Natural killer cell (primary cell): ENCODE measurements around the gene BRME1. TPM values are rescaled to one million over a fixed set of nuclear protein-coding genes. Genes with fewer than 3 reads are reported as not detected.

ENCODE experiments used
- ATAC-seq, 3 donors: fragments of 150-1000 bp in 2 of 3; fragments of 200-7000 bp in 1 of 3; cut with Tn5 transposase; 1 replicate in 1 of 3; 2 replicates in 2 of 3; pipeline ENCODE4 v1.10.0; 2021; ENCODE audit warnings: mild to moderate bottlenecking in 2 of 3, moderate library complexity in 2 of 3
- DNase-seq, 2 donors: peaks; one replicate each; pipeline versions ENCODE4 v3.0.0 to v3.0.0-alpha.2; 2013 to 2021; ENCODE audit warnings: mixed read lengths in 1 of 2
- H3K27ac ChIP-seq: one replicate; pipeline ENCODE4 v1.5.1; 2013; ENCODE audit warnings: mild to moderate bottlenecking, low read length
- H3K27me3 ChIP-seq: one replicate; pipeline ENCODE4 v1.6.1; 2013; ENCODE audit warnings: low read length; ENCODE audit not compliant: control insufficient read depth, insufficient read depth
- H3K36me3 ChIP-seq: one replicate; pipeline ENCODE4 v1.6.1; 2013; ENCODE audit warnings: low read length; ENCODE audit not compliant: control insufficient read depth, insufficient read depth
- H3K4me1 ChIP-seq: one replicate; pipeline ENCODE4 v1.6.1; 2013; ENCODE audit warnings: low read length; ENCODE audit not compliant: control insufficient read depth, insufficient read depth
- H3K4me3 ChIP-seq: one replicate; pipeline ENCODE4 v1.5.1; 2013; ENCODE audit warnings: low read length
- H3K9me3 ChIP-seq: one replicate; pipeline ENCODE4 v1.6.1; 2013; ENCODE audit warnings: low read length; ENCODE audit not compliant: control insufficient read depth, insufficient read depth
- H3K27ac Mint-ChIP-seq, 2 donors: one replicate each; pipeline ENCODE4 v1.8.0; 2022; ENCODE audit warnings: mild to moderate bottlenecking in 2 of 2, mixed read lengths in 2 of 2, moderate library complexity in 1 of 2
- H3K27me3 Mint-ChIP-seq, 2 donors: one replicate each; pipeline ENCODE4 v1.8.0; 2022; ENCODE audit warnings: low read depth in 2 of 2, mixed read lengths in 2 of 2
- H3K36me3 Mint-ChIP-seq: one replicate; pipeline ENCODE4 v1.8.0; 2022; ENCODE audit warnings: mixed read lengths
- H3K4me1 Mint-ChIP-seq, 2 donors: one replicate each; pipeline ENCODE4 v1.8.0; 2022; ENCODE audit warnings: mixed read lengths in 2 of 2
- H3K4me3 Mint-ChIP-seq: one replicate; pipeline ENCODE4 v1.8.0; 2022; ENCODE audit warnings: mild to moderate bottlenecking, moderate library complexity, mixed read lengths
- H3K9me3 Mint-ChIP-seq, 2 donors: one replicate each; pipeline ENCODE4 v1.8.0; 2022; ENCODE audit warnings: mixed read lengths in 2 of 2
- CTCF ChIP-seq: fragments of 200-600 bp; IDR thresholded peaks from one replicate; pipeline ENCODE4 v1.8.0; 2022; ENCODE audit warnings: antibody characterized with exemption
- WGBS: methylation state at CpG from one replicate; pipeline ENCODE4 v1.1.7; 2013; ENCODE audit warnings: missing lambda C conversion rate; ENCODE audit not compliant: insufficient coverage; 5-methylcytosine and 5-hydroxymethylcytosine counted together
- intact Hi-C: fragments of 100-400 bp; cut with micrococcal nuclease; formaldehyde crosslinking; loops from one replicate; pipeline ENCODE4 v1.14.2; 2022
- total RNA-seq, 4 donors: library from RNA; stranded (reverse); fragments of 120-200 nt in 1 of 4; gene quantifications; one replicate each; pipeline versions ENCODE4 v1.2.3 to v1.2.4, GENCODE V29; 2013 to 2022

Gene BRME1
- total RNA-seq, 3 donors from 2014 or later (not counting 1 experiment from before 2014, with no cell fraction given) = 3.8 to 7.7 (median 4.0) TPM

- intact Hi-C loops = no loop called here
Observed at GRCh38 chr19:13868663-13869062, 37.3 kb downstream of the BRME1 start.

GRCh38 chr19:13866463-13867046 is 39.4 kb downstream of the BRME1 start:
- H3K27me3 Mint-ChIP-seq = peaks cover 17 to 38% of the 10 kb centered on the region in 2 donors

More at GRCh38 chr19:13868663-13869062, 37.3 kb downstream of the BRME1 start:
- Mint-ChIP-seq H3K27ac (no peak overlapping the region), H3K4me3 (no peak overlapping the region), H3K27me3 (peaks cover 17 to 36% of the 10 kb centered on the region in 2 donors), H3K9me3 (no peaks in the 10 kb centered on the region), H3K4me1 (peaks cover 16 to 30% of the 10 kb centered on the region in 2 donors), H3K36me3 (no peaks in the 10 kb centered on the region)
- 64% methylated on average over 3 of the region's 4 CpGs for WGBS
- Histone ChIP-seq H3K4me3 (no peak overlapping the region), H3K27ac (no peak overlapping the region), H3K9me3 (no peaks in the 10 kb centered on the region), H3K4me1 (peaks cover 30% of the 10 kb centered on the region), H3K27me3 (peaks cover 28% of the 10 kb centered on the region), H3K36me3 (no peaks in the 10 kb centered on the region)
- ATAC-seq = no peak
- no peak for DNase-seq
- no peak for TF ChIP-seq CTCF

GRCh38 chr19:13865571-13866462 is 40.1 kb downstream of the BRME1 start:
- no peaks in the 10 kb centered on the region for H3K9me3 ChIP-seq
- intact Hi-C loops = no loop called here
- Mint-ChIP-seq H3K4me1 (peaks cover 24 to 35% of the 10 kb centered on the region in 2 donors), H3K4me3 (peak overlapping the region; percentile 86), H3K36me3 (no peaks in the 10 kb centered on the region), H3K27ac (peak overlapping the region in 1 of 2 donors; percentile 51), H3K9me3 (no peaks in the 10 kb centered on the region), H3K27me3 (peaks cover 17 to 35% of the 10 kb centered on the region in 2 donors)
- no peak for ATAC-seq
- H3K27me3 ChIP-seq = peaks cover 21% of the 10 kb centered on the region
- H3K36me3 ChIP-seq = no peaks in the 10 kb centered on the region
- peak in 1 of 2 donors; percentile 32 for DNase-seq
- WGBS = 2% methylated on average over 82 of the region's 82 CpGs
- no peak overlapping the region for H3K4me3 ChIP-seq
- H3K27ac ChIP-seq = no peak overlapping the region
- peaks cover 33% of the 10 kb centered on the region for H3K4me1 ChIP-seq
- TF ChIP-seq CTCF = no peak

More at GRCh38 chr19:13866463-13867046, 39.4 kb downstream of the BRME1 start:
- no peaks in the 10 kb centered on the region for H3K9me3 Mint-ChIP-seq
- no peaks in the 10 kb centered on the region for H3K36me3 ChIP-seq
- no peaks in the 10 kb centered on the region for H3K9me3 ChIP-seq
- H3K36me3 Mint-ChIP-seq = no peaks in the 10 kb centered on the region
- ATAC-seq = no peak
- 73% methylated on average over 15 of the region's 15 CpGs for WGBS
- H3K27ac ChIP-seq = no peak overlapping the region
- H3K27me3 ChIP-seq = peaks cover 21% of the 10 kb centered on the region
- H3K4me3 Mint-ChIP-seq = peak overlapping the region; percentile 86
- no peak for DNase-seq
- H3K27ac Mint-ChIP-seq = peak overlapping the region in 1 of 2 donors; percentile 51
- peaks cover 23 to 30% of the 10 kb centered on the region in 2 donors for H3K4me1 Mint-ChIP-seq
- intact Hi-C loops = no loop called here
- no peak for TF ChIP-seq CTCF
- H3K4me3 ChIP-seq = no peak overlapping the region
- peaks cover 26% of the 10 kb centered on the region for H3K4me1 ChIP-seq
